Neural progenitor cell (in vitro differentiated cells): ENCODE results near the gene HDAC5. TPM values are rescaled to one million over a fixed set of nuclear protein-coding genes. Genes with fewer than 3 reads are reported as not detected.
"Not testable (repeated sequence)": the region's sequence is repeated elsewhere in the genome, so short reads cannot be mapped to it uniquely, and the experiment has no call there.

Experiments used
- DNase-seq: peaks from one replicate; pipeline ENCODE4 v3.0.0-alpha.2; 2016; ENCODE audit warnings: low spot score
- H2AFZ ChIP-seq: fragments of 200-600 bp; sonication (generic); replicated peaks from 2 replicates; pipeline ENCODE4 v1.6.1; 2016; ENCODE audit warnings: antibody characterized with exemption
- H3F3A ChIP-seq: fragments of 200-600 bp; sonication (generic); 2 replicates; pipeline ENCODE4 v1.6.1; 2016; ENCODE audit warnings: antibody characterized with exemption, low read depth
- H3K27ac ChIP-seq: fragments of 200-600 bp; sonication (generic); 2 replicates; pipeline ENCODE4 v1.5.1; 2016; ENCODE audit warnings: mild to moderate bottlenecking
- H3K27me3 ChIP-seq: fragments of 200-600 bp; sonication (generic); 2 replicates; pipeline ENCODE4 v1.6.1; 2016; ENCODE audit warnings: mild to moderate bottlenecking, moderate library complexity
- H3K36me3 ChIP-seq: fragments of 200-600 bp; sonication (generic); 2 replicates; pipeline ENCODE4 v1.5.1; 2016
- H3K4me1 ChIP-seq: fragments of 200-600 bp; sonication (generic); 2 replicates; pipeline ENCODE4 v1.6.1; 2016; ENCODE audit warnings: mixed run types
- H3K4me2 ChIP-seq: fragments of 200-600 bp; sonication (generic); 2 replicates; pipeline ENCODE4 v1.6.1; 2016
- H3K4me3 ChIP-seq: fragments of 200-600 bp; sonication (generic); 2 replicates; pipeline ENCODE4 v1.5.1; 2016
- H3K79me2 ChIP-seq: fragments of 200-600 bp; sonication (generic); 2 replicates; pipeline ENCODE4 v1.6.1; 2016; ENCODE audit warnings: low read depth
- H3K9ac ChIP-seq: fragments of 200-600 bp; sonication (generic); 2 replicates; pipeline ENCODE4 v1.6.1; 2016
- H3K9me3 ChIP-seq: fragments of 200-600 bp; sonication (generic); 2 replicates; pipeline ENCODE4 v1.5.1; 2016; ENCODE audit warnings: low read depth
- H4K20me1 ChIP-seq: fragments of 200-600 bp; sonication (generic); 2 replicates; pipeline ENCODE4 v1.6.1; 2016; ENCODE audit warnings: low read depth
- H3K27ac Mint-ChIP-seq: 3 replicates; pipeline ENCODE4 v1.8.0; 2021; ENCODE audit warnings: mixed read lengths
- H3K27me3 Mint-ChIP-seq: 2 replicates; pipeline ENCODE4 v1.8.0; 2022; ENCODE audit warnings: low read depth, mild to moderate bottlenecking, inconsistent platforms, moderate library complexity, mixed read lengths; ENCODE audit not compliant: insufficient read depth
- H3K36me3 Mint-ChIP-seq: 3 replicates; pipeline ENCODE4 v1.8.0; 2021; ENCODE audit warnings: mixed read lengths
- H3K4me1 Mint-ChIP-seq: 3 replicates; pipeline ENCODE4 v1.8.0; 2021; ENCODE audit warnings: mixed read lengths
- H3K4me3 Mint-ChIP-seq: 3 replicates; pipeline ENCODE4 v1.8.0; 2021; ENCODE audit warnings: mild to moderate bottlenecking, moderate library complexity, mixed read lengths
- H3K9me3 Mint-ChIP-seq: 3 replicates; pipeline ENCODE4 v1.8.0; 2020; ENCODE audit warnings: mixed read lengths
- CTCF ChIP-seq: fragments of 200-600 bp; sonication (generic); IDR thresholded peaks from 2 replicates; pipeline ENCODE4 v1.5.1; 2017; ENCODE audit warnings: antibody characterized with exemption, mild to moderate bottlenecking
- EZH2 ChIP-seq: fragments of 200-600 bp; sonication (generic); IDR thresholded peaks from 2 replicates; pipeline ENCODE4 v1.6.1; 2017; ENCODE audit warnings: antibody characterized with exemption, mild to moderate bottlenecking, moderate library complexity
- EZH2phosphoT487 ChIP-seq: fragments of 200-600 bp; sonication (generic); IDR thresholded peaks from 2 replicates; pipeline ENCODE4 v1.6.1; 2017; ENCODE audit warnings: antibody characterized with exemption
- total RNA-seq: library from RNA; depleted of rRNA; stranded (reverse); fragments of >200 nt; gene quantifications from 2 replicates; pipeline ENCODE4 v1.2.3, GENCODE V29; 2015; ENCODE audit warnings: low replicate concordance

The HDAC5 gene
- total RNA-seq, 1 donor from 2014 or later = 23.6 TPM

GRCh38 chr17:44053125-44053872, 70.1 kb downstream of the HDAC5 start:
- TF ChIP-seq EZH2 (no peak), CTCF (no peak), EZH2phosphoT487 (no peak)
- Histone ChIP-seq H3K4me1 (no peaks in the 10 kb centered on the region), H3K9me3 (no peaks in the 10 kb centered on the region), H3K9ac (no peak overlapping the region), H3K27ac (no peak overlapping the region), H3F3A (peaks cover 7% of the 10 kb centered on the region), H3K4me3 (no peak overlapping the region), H2AFZ (no peak overlapping the region), H3K4me2 (no peak overlapping the region), H3K79me2 (peaks cover 98% of the 10 kb centered on the region), H3K27me3 (no peaks in the 10 kb centered on the region), H4K20me1 (peaks cover 73% of the 10 kb centered on the region), H3K36me3 (no peaks in the 10 kb centered on the region)
- Mint-ChIP-seq H3K36me3 (peaks cover 27% of the 10 kb centered on the region), H3K27me3 (no peaks in the 10 kb centered on the region), H3K9me3 (no peaks in the 10 kb centered on the region), H3K4me3 (no peak overlapping the region), H3K4me1 (no peaks in the 10 kb centered on the region), H3K27ac (no peak overlapping the region)
- no peak for DNase-seq

- Histone ChIP-seq H3K36me3 (no peaks in the 10 kb centered on the region), H3K27me3 (no peaks in the 10 kb centered on the region), H3K4me3 (no peak overlapping the region), H3K4me2 (no peak overlapping the region), H3F3A (peaks cover 12% of the 10 kb centered on the region), H3K27ac (no peak overlapping the region), H3K9ac (no peak overlapping the region), H3K9me3 (no peaks in the 10 kb centered on the region), H3K4me1 (no peaks in the 10 kb centered on the region), H3K79me2 (peaks cover 98% of the 10 kb centered on the region), H4K20me1 (peaks cover 70% of the 10 kb centered on the region), H2AFZ (no peak overlapping the region)
- DNase-seq = no peak
- no peak for TF ChIP-seq CTCF
- TF ChIP-seq EZH2 = no peak
- no peak for TF ChIP-seq EZH2phosphoT487
- Mint-ChIP-seq H3K36me3 (peaks cover 30% of the 10 kb centered on the region), H3K27ac (no peak overlapping the region), H3K4me1 (no peaks in the 10 kb centered on the region), H3K9me3 (no peaks in the 10 kb centered on the region), H3K27me3 (no peaks in the 10 kb centered on the region), H3K4me3 (no peak overlapping the region)
Measured at GRCh38 chr17:44049294-44050060, 74.0 kb downstream of the HDAC5 start.

GRCh38 chr17:44046893-44047292, 76.5 kb downstream of the HDAC5 start:
- not testable (repeated sequence) for H3K4me2 ChIP-seq, H3K9me3 ChIP-seq, DNase-seq, H3K4me1 Mint-ChIP-seq, H3K27me3 Mint-ChIP-seq, H3K27ac ChIP-seq, H3K27ac Mint-ChIP-seq, H2AFZ ChIP-seq, H3K9ac ChIP-seq, H3K36me3 ChIP-seq, H3K4me3 ChIP-seq, H3K4me1 ChIP-seq, H3K9me3 Mint-ChIP-seq, H3K27me3 ChIP-seq, H3K4me3 Mint-ChIP-seq
- Histone ChIP-seq H3F3A (peaks cover 21% of the 10 kb centered on the region), H3K79me2 (peaks cover 98% of the 10 kb centered on the region), H4K20me1 (peaks cover 73% of the 10 kb centered on the region)
- peaks cover 19% of the 10 kb centered on the region for H3K36me3 Mint-ChIP-seq

GRCh38 chr17:44045486-44045885, 78.0 kb downstream of the HDAC5 start:
- Histone ChIP-seq H3K9ac (no peak overlapping the region), H3K4me3 (no peak overlapping the region), H3F3A (peaks cover 21% of the 10 kb centered on the region), H3K27me3 (no peaks in the 10 kb centered on the region), H3K9me3 (no peaks in the 10 kb centered on the region), H3K4me2 (no peak overlapping the region), H3K4me1 (no peaks in the 10 kb centered on the region), H2AFZ (no peak overlapping the region), H3K36me3 (no peaks in the 10 kb centered on the region), H3K27ac (no peak overlapping the region), H3K79me2 (peaks cover 98% of the 10 kb centered on the region), H4K20me1 (peaks cover 76% of the 10 kb centered on the region)
- peaks cover 6% of the 10 kb centered on the region for H3K4me1 Mint-ChIP-seq
- no peaks in the 10 kb centered on the region for H3K27me3 Mint-ChIP-seq
- H3K36me3 Mint-ChIP-seq = peaks cover 19% of the 10 kb centered on the region
- no peaks in the 10 kb centered on the region for H3K9me3 Mint-ChIP-seq
- no peak for DNase-seq
- TF ChIP-seq EZH2 (no peak), CTCF (no peak), EZH2phosphoT487 (no peak)
- H3K27ac Mint-ChIP-seq = no peak overlapping the region
- H3K4me3 Mint-ChIP-seq = no peak overlapping the region
